RWPE1 (cell line): Measurements from ENCODE around the gene LMAN2.

Experiments
- CTCF ChIA-PET: fragments of 350-600 bp; sonication (Branson Sonifier 250); formaldehyde crosslinking; extraction: SDS; loops from one replicate; lab custom pipeline; 2021; lab: Yijun Ruan, JAX
- POLR2A ChIA-PET: fragments of 400-600 bp; formaldehyde crosslinking; extraction: SDS; loops from one replicate; lab custom pipeline; 2020; ENCODE audit warnings: antibody characterized with exemption; ENCODE audit not compliant: low non-redundant PET; lab: Yijun Ruan, JAX
- DNase-seq: peaks from one replicate; pipeline ENCODE4 v3.0.0; 2012; ENCODE audit warnings: low spot score
- H3K27ac ChIP-seq: fragments of 450-650 bp; 2 replicates; pipeline ENCODE4 v1.5.1; 2017
- CTCF ChIP-seq: fragments of 450-650 bp; conservative IDR thresholded peaks from 2 replicates; pipeline ENCODE4 v1.5.1; 2017; ENCODE audit warnings: low read depth, mild to moderate bottlenecking

Gene LMAN2

GRCh38 chr5:177303121-177303924 lies 48.1 kb downstream of the LMAN2 start, which contains the start of the genes PRELID1 and RAB24:
TSS of gene PRELID1 (plus strand) at chr5:177303799. CDS start at chr5:177303986, 187 bp downstream.
TSS of gene RAB24 (minus strand) at chr5:177303719. CDS start at chr5:177303288, 431 bp downstream.
- ChIA-PET POLR2A (interaction anchor here (0.7 kb wide), 1 partner anchor 138 kb away, joined by 3 read pairs; no protein-coding TSS in a partner anchor), CTCF (interaction anchor here (0.7 to 0.9 kb wide), 2 partner anchors 10 to 190 kb away, joined by 3 read pairs; no protein-coding TSS in a partner anchor)
- peak; percentile 88 for DNase-seq
- H3K27ac ChIP-seq, result peak within 1 kb of the TSS; percentile 84
- TF ChIP-seq CTCF, result peak; percentile 53

GRCh38 chr5:177302354-177303110 lies 48.9 kb downstream of the LMAN2 start:
- POLR2A ChIA-PET, result interaction anchor here (1.4 kb wide), 1 partner anchor 49 kb away, joined by 4 read pairs; the partner anchor contains the start of gene LMAN2

GRCh38 chr5:177301503-177302165 lies 49.8 kb downstream of the LMAN2 start:
- POLR2A ChIA-PET, result interaction anchor here (0.5 to 1.4 kb wide), 2 partner anchors 50 to 86 kb away, joined by 4 read pairs; partner anchors contain the start of gene LMAN2
- DNase-seq, result peak; percentile 91
- CTCF ChIA-PET, result interaction anchor here (0.6 to 1.1 kb wide), 5 partner anchors 11 to 420 kb away, joined by 3 to 5 read pairs (median 4); partner anchors contain the start of gene MXD3
- H3K27ac ChIP-seq, result peak overlapping the region; percentile 84
- TF ChIP-seq CTCF, result no peak

More at GRCh38 chr5:177302354-177303110, 48.9 kb downstream of the LMAN2 start:
- CTCF ChIA-PET, result interaction anchor here (0.6 to 0.9 kb wide), 3 partner anchors 10 to 189 kb away, joined by 3 to 5 read pairs (median 5); partner anchors contain the start of gene MXD3
- TF ChIP-seq CTCF, result no peak
- H3K27ac ChIP-seq, result peak overlapping the region; percentile 84
- DNase-seq, result no peak

GRCh38 chr5:177300951-177301350 lies 50.5 kb downstream of the LMAN2 start:
- POLR2A ChIA-PET, result interaction anchor here (1.4 kb wide), 1 partner anchor 51 kb away, joined by 4 read pairs; the partner anchor contains the start of gene LMAN2
- no peak for TF ChIP-seq CTCF
- peak overlapping the region; percentile 84 for H3K27ac ChIP-seq
- CTCF ChIA-PET, result interaction anchor here (1.0 to 1.1 kb wide), 2 partner anchors 189 to 200 kb away, joined by 4 read pairs; no protein-coding TSS in a partner anchor
- no peak for DNase-seq

GRCh38 chr5:177300236-177300880 lies 51.1 kb downstream of the LMAN2 start:
- peak overlapping the region; percentile 69 for H3K27ac ChIP-seq
- ChIA-PET CTCF (no interaction called here), POLR2A (interaction anchor here (0.7 kb wide), 1 partner anchor 106 kb away, joined by 3 read pairs; no protein-coding TSS in a partner anchor)
- no peak for TF ChIP-seq CTCF
- DNase-seq, result peak; percentile 49
